SK-N-MC (cell line): ENCODE data around the gene TMEM106C.

Experiments
- EZH2 ChIP-seq: fragments of 200-600 bp; sonication (generic); IDR thresholded peaks from one replicate; pipeline ENCODE4 v1.6.1; 2017; ENCODE audit warnings: antibody characterized with exemption
- FOXP2 ChIP-seq: optimal IDR thresholded peaks from 2 replicates; pipeline ENCODE3; 2011; ENCODE audit warnings: mild to moderate bottlenecking, moderate library complexity; ENCODE audit not compliant: insufficient read depth; ENCODE audit errors: extremely low read length, control extremely low read depth
- POLR2AphosphoS5 ChIP-seq: IDR thresholded peaks from 2 replicates; pipeline ENCODE4 v1.6.1; 2012; ENCODE audit warnings: mild to moderate bottlenecking, low read depth, low read length, borderline replicate concordance

DNA sequence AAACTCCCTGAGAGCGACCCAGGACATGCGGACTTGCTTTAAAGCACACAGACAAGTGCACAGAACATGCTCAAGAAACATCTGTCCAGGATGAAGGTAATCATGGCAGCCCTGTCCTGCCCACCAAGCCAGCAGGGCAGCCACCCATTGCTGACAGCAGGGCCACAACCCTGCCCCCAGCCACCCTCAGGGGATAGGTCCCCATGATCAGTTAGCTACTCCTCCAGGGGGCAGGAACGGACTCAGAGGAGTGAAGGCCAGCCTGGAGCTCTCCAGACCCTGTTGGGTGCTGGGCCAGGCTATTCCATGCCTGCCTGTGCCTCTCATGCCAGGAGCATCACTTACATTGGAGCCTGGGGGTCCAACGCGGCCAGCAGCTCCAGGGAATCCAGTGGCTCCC, 15.8 kb downstream of the TMEM106C start:
- no peak for TF ChIP-seq POLR2AphosphoS5
- TF ChIP-seq EZH2: no peak
- no peak for TF ChIP-seq FOXP2
